ENCODE measurements around the gene BPIFB2.

The BPIFB2 gene

GRCh38 chr20:33028875-33029274 is 21.4 kb downstream of the BPIFB2 start:
- no peak for DNase-seq (ENCODE audit: low read depth)
- no peak for TF ChIP-seq CTCF (IDR thresholded peaks at IDR 0.05; ENCODE audit: low read length, missing control alignments)
- no peak overlapping the region for H3K4me3 ChIP-seq (replicated peaks; ENCODE audit: low read depth, low read length)

GRCh38 chr20:33030076-33030475 is 22.6 kb downstream of the BPIFB2 start:
- DNase-seq (ENCODE audit: low read depth), result no peak
- no peak overlapping the region for H3K4me3 ChIP-seq (replicated peaks; ENCODE audit: low read depth, low read length)
- no peak for TF ChIP-seq CTCF (IDR thresholded peaks at IDR 0.05; ENCODE audit: low read length, missing control alignments)

- no peak for DNase-seq (ENCODE audit: low read depth)
- TF ChIP-seq CTCF (IDR thresholded peaks at IDR 0.05; ENCODE audit: low read length, missing control alignments), result no peak
- H3K4me3 ChIP-seq (replicated peaks; ENCODE audit: low read depth, low read length), result no peak overlapping the region
Measured at GRCh38 chr20:33030569-33030968, 23.1 kb downstream of the BPIFB2 start.

GRCh38 chr20:33031531-33031930 is 24.0 kb downstream of the BPIFB2 start, which contains the start of gene BPIFB6:
Gene BPIFB6 (plus strand): TSS chr20:33031648. CDS start chr20:33031648, 0 bp downstream.
- no peak for TF ChIP-seq CTCF (IDR thresholded peaks at IDR 0.05; ENCODE audit: low read length, missing control alignments)
- no peak for DNase-seq (ENCODE audit: low read depth)
- H3K4me3 ChIP-seq (replicated peaks; ENCODE audit: low read depth, low read length), result no peak within 1 kb of the TSS

GRCh38 chr20:33032555-33032954 is 25.1 kb downstream of the BPIFB2 start:
- H3K4me3 ChIP-seq (replicated peaks; ENCODE audit: low read depth, low read length), result no peak overlapping the region
- no peak for DNase-seq (ENCODE audit: low read depth)
- TF ChIP-seq CTCF (IDR thresholded peaks at IDR 0.05; ENCODE audit: low read length, missing control alignments), result no peak

- no peak overlapping the region for H3K4me3 ChIP-seq (replicated peaks; ENCODE audit: low read depth, low read length)
- TF ChIP-seq CTCF (IDR thresholded peaks at IDR 0.05; ENCODE audit: low read length, missing control alignments), result no peak
- no peak for DNase-seq (ENCODE audit: low read depth)
Measured at GRCh38 chr20:33033381-33033780, 25.9 kb downstream of the BPIFB2 start.

- TF ChIP-seq CTCF (IDR thresholded peaks at IDR 0.05; ENCODE audit: low read length, missing control alignments), result no peak
- no peak overlapping the region for H3K4me3 ChIP-seq (replicated peaks; ENCODE audit: low read depth, low read length)
- DNase-seq (ENCODE audit: low read depth), result no peak
Measured at GRCh38 chr20:33034115-33034514, 26.6 kb downstream of the BPIFB2 start.

All from fibroblast of pulmonary artery (primary cell).